Neural cell (in vitro differentiated cells): Measurements from ENCODE around the gene P2RX6.

Experiments
- CTCF ChIP-seq: fragments of 450-650 bp; IDR thresholded peaks from 2 replicates; pipeline ENCODE4 v1.5.1; 2014; ENCODE audit warnings: antibody characterized with exemption, mild to moderate bottlenecking, moderate library complexity; ENCODE audit not compliant: poor library complexity, severe bottlenecking
- EP300 ChIP-seq: fragments of 450-650 bp; conservative IDR thresholded peaks from 2 replicates; pipeline ENCODE4 v1.6.1; 2014; ENCODE audit warnings: antibody characterized with exemption, mild to moderate bottlenecking, moderate library complexity; ENCODE audit not compliant: poor library complexity, severe bottlenecking
- EZH2 ChIP-seq: fragments of 200-600, 300-800 bp; shearing (Covaris generic), sonication (generic); IDR thresholded peaks from 2 replicates; pipeline ENCODE4 v1.6.1; 2014; ENCODE audit warnings: antibody characterized with exemption, low read length, borderline replicate concordance, mild to moderate bottlenecking; ENCODE audit not compliant: insufficient read depth, poor library complexity, severe bottlenecking
- MXI1 ChIP-seq: fragments of 450-650 bp; conservative IDR thresholded peaks from 2 replicates; pipeline ENCODE4 v1.6.1; 2014; ENCODE audit warnings: antibody characterized with exemption, mild to moderate bottlenecking; ENCODE audit not compliant: poor library complexity, severe bottlenecking
- POLR2AphosphoS5 ChIP-seq: IDR thresholded peaks from 2 replicates; pipeline ENCODE4 v1.6.1; 2012
- RAD21 ChIP-seq: fragments of 450-650 bp; conservative IDR thresholded peaks from 2 replicates; pipeline ENCODE4 v1.6.1; 2014; ENCODE audit warnings: antibody characterized with exemption, mild to moderate bottlenecking, moderate library complexity
- REST ChIP-seq: IDR thresholded peaks from 2 replicates; pipeline ENCODE4 v1.6.1; 2012; ENCODE audit warnings: borderline replicate concordance
- SMC3 ChIP-seq: fragments of 450-650 bp; conservative IDR thresholded peaks from 2 replicates; pipeline ENCODE4 v1.6.1; 2014; ENCODE audit warnings: antibody characterized with exemption, mild to moderate bottlenecking, moderate library complexity; ENCODE audit not compliant: poor library complexity
- TAF1 ChIP-seq: IDR thresholded peaks from 2 replicates; pipeline ENCODE4 v1.6.1; 2012; ENCODE audit warnings: low read depth

- TF ChIP-seq RAD21 (no peak), EZH2 (no peak), CTCF (no peak), REST (no peak), POLR2AphosphoS5 (no peak), EP300 (no peak), MXI1 (no peak), TAF1 (no peak), SMC3 (no peak)
Observed at GRCh38 chr22:20996598-20997535, 18.1 kb upstream of the P2RX6 start.
